Measurements from ENCODE around the gene FCHO2. TPM values are rescaled to one million over a fixed set of nuclear protein-coding genes. Genes with fewer than 3 reads are reported as not detected.

The FCHO2 gene, protein sequence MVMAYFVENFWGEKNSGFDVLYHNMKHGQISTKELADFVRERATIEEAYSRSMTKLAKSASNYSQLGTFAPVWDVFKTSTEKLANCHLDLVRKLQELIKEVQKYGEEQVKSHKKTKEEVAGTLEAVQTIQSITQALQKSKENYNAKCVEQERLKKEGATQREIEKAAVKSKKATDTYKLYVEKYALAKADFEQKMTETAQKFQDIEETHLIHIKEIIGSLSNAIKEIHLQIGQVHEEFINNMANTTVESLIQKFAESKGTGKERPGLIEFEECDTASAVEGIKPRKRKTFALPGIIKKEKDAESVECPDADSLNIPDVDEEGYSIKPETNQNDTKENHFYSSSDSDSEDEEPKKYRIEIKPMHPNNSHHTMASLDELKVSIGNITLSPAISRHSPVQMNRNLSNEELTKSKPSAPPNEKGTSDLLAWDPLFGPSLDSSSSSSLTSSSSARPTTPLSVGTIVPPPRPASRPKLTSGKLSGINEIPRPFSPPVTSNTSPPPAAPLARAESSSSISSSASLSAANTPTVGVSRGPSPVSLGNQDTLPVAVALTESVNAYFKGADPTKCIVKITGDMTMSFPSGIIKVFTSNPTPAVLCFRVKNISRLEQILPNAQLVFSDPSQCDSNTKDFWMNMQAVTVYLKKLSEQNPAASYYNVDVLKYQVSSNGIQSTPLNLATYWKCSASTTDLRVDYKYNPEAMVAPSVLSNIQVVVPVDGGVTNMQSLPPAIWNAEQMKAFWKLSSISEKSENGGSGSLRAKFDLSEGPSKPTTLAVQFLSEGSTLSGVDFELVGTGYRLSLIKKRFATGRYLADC
- total RNA-seq: 10 to 100 TPM; 20.2 to 38.0 (median 28.3) TPM

GRCh38 chr5:72955768-72956323, at the start of gene FCHO2:
Gene FCHO2, plus strand, starts transcription at chr5:72956041. Its CDS starts 56 bp downstream, at chr5:72956097.
- no peaks in the 10 kb centered on the region for H3K27me3 ChIP-seq
- no peaks in the 10 kb centered on the region for H3K9me3 ChIP-seq
- TF ChIP-seq POLR2A (IDR thresholded peaks at IDR 0.05): peak; percentile 64 to 75
- TF ChIP-seq, protein P1, sequence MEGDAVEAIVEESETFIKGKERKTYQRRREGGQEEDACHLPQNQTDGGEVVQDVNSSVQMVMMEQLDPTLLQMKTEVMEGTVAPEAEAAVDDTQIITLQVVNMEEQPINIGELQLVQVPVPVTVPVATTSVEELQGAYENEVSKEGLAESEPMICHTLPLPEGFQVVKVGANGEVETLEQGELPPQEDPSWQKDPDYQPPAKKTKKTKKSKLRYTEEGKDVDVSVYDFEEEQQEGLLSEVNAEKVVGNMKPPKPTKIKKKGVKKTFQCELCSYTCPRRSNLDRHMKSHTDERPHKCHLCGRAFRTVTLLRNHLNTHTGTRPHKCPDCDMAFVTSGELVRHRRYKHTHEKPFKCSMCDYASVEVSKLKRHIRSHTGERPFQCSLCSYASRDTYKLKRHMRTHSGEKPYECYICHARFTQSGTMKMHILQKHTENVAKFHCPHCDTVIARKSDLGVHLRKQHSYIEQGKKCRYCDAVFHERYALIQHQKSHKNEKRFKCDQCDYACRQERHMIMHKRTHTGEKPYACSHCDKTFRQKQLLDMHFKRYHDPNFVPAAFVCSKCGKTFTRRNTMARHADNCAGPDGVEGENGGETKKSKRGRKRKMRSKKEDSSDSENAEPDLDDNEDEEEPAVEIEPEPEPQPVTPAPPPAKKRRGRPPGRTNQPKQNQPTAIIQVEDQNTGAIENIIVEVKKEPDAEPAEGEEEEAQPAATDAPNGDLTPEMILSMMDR (IDR thresholded peaks at IDR 0.05): peak; percentile 76 to 97 (median 94)
- H3K4me3 ChIP-seq: peak within 1 kb of the TSS; percentile 63 to 94 (median 88)
- no peaks in the 10 kb centered on the region for H3K36me3 ChIP-seq
- H3K4me1 ChIP-seq: peaks cover 0 to 18% (median 0%) of the 10 kb centered on the region in 4 donors
- DNase-seq: peak; percentile 96 to 99 (median 99)
- peak within 1 kb of the TSS; percentile 87 to 99 (median 92) for H3K27ac ChIP-seq

DNA sequence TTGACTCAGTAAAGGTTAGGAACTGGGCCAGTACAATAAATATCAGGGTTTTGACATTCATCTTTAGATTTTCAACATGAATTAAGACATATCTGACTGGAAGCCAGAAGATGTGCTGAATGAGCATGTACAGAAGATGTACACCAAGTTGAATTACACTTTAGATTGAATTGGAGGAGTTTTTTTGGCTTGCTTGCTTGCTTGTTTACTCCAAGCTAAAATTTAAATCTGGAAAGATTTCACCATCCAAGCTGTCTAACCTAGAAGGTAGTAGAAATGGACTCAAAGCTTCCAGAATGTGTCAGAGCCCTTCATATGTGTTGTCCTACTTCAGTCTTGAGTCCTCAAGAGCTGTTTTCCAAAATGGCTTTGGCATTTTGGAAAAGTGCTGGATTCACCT, 49.0 kb upstream of the FCHO2 start:
- Histone ChIP-seq H3K4me3 (no peak overlapping the region), H3K27ac (no peak overlapping the region), H3K4me1 (no peaks in the 10 kb centered on the region), H3K27me3 (no peaks in the 10 kb centered on the region), H3K36me3 (peaks cover 0 to 69% (median 0%) of the 10 kb centered on the region in 3 donors), H3K9me3 (no peaks in the 10 kb centered on the region)
- TF ChIP-seq POLR2A (IDR thresholded peaks at IDR 0.05): no peak
- TF ChIP-seq, protein P1 (IDR thresholded peaks at IDR 0.05): no peak
- no peak for DNase-seq

DNA sequence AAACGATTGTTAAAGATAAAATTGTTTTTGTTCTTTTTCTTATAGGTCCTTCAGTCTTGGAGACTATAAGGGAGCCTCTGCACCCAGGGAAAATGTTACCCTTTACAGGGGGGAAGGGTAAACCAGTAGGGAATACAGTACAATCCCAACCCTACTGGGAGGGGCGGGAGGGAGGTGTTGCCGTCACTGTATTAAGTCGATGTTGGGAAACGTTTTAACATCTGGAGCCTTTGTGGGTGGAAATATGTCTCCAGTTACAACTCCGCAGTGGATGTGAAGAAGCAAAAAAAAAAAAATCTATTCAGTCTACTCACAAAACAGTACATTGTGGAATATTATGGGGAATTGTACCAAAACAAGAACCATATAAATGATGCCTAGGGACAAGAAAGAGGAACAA, 47.2 kb upstream of the FCHO2 start:
- TF ChIP-seq, protein P1 (IDR thresholded peaks at IDR 0.05): no peak
- no peak for TF ChIP-seq POLR2A (IDR thresholded peaks at IDR 0.05)
- H3K4me1 ChIP-seq: no peaks in the 10 kb centered on the region
- H3K27ac ChIP-seq: no peak overlapping the region
- no peak for DNase-seq
- H3K27me3 ChIP-seq: no peaks in the 10 kb centered on the region
- H3K9me3 ChIP-seq: no peaks in the 10 kb centered on the region
- no peak overlapping the region for H3K4me3 ChIP-seq
- peaks cover 0 to 54% (median 0%) of the 10 kb centered on the region in 3 donors for H3K36me3 ChIP-seq

GRCh38 chr5:72917371-72917776, 38.5 kb upstream of the FCHO2 start:
- Histone ChIP-seq H3K4me3 (no peak overlapping the region), H3K9me3 (no peaks in the 10 kb centered on the region), H3K27me3 (no peaks in the 10 kb centered on the region), H3K27ac (no peak overlapping the region), H3K36me3 (no peaks in the 10 kb centered on the region), H3K4me1 (no peaks in the 10 kb centered on the region)
- no peak for DNase-seq
- TF ChIP-seq, protein P1 (IDR thresholded peaks at IDR 0.05): no peak
- TF ChIP-seq POLR2A (IDR thresholded peaks at IDR 0.05): no peak

DNA sequence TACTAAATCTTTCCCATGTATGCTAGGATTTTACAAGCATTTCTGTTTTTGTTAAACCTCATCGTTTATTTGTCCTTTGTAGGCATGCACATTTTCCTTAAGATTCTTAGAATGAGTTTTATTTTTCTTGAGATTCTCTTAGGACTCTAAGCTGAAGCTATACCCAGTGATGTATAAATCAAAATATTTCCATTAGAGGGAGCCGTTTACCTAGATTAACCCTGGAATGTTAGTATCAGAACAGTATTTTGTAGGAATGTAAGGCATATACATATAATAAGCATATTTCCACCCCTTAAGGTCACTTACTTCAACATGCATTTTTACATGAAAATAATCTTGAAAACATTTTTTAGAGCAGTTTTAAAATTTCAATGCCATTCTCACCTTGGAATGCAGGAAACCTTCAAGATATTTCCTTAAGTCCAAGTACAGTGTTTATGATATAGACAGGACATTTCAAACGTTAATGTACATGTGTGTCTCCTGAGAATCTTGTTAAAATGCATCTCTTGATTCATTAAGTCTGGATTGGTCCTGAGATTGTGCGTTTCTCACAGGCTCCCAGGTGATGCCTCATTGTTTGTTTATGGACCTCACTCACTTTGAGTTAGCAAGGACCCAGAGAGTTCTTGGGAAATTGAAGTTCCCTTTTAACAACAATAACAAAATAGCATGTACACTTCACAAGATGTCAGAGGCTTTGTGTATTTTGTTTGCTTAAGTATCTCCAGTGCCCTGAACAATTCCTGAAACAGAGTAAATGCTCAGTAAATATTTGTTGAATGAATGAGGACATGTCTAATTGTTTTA, 34.9 kb upstream of the FCHO2 start:
- Histone ChIP-seq H3K4me1 (no peaks in the 10 kb centered on the region), H3K9me3 (no peaks in the 10 kb centered on the region), H3K4me3 (no peak overlapping the region), H3K36me3 (no peaks in the 10 kb centered on the region), H3K27me3 (no peaks in the 10 kb centered on the region), H3K27ac (no peak overlapping the region)
- DNase-seq: no peak
- TF ChIP-seq, protein P1 (IDR thresholded peaks at IDR 0.05): peak in 3 of 6 experiments; percentile 38 to 58 (median 50)
- no peak for TF ChIP-seq POLR2A (IDR thresholded peaks at IDR 0.05)
